A549 (cell line): ENCODE data around the gene IFITM5.
"Not testable (repeated sequence)": the region's sequence is repeated elsewhere in the genome, so short reads cannot be mapped to it uniquely, and the experiment has no call there.

ENCODE experiments used
- CBX2 ChIP-seq: fragments of 200-600 bp; sonication (generic); IDR thresholded peaks from 2 replicates; pipeline ENCODE4 v1.6.1; 2016; ENCODE audit warnings: low read depth, mild to moderate bottlenecking, borderline replicate concordance
- CHD4 ChIP-seq: fragments of 200-600 bp; sonication (generic); IDR thresholded peaks from 2 replicates; pipeline ENCODE4 v1.6.1; 2016; ENCODE audit warnings: antibody characterized with exemption, mild to moderate bottlenecking, borderline replicate concordance
- ESRRA ChIP-seq: fragments of 150-350 bp; IDR thresholded peaks from 2 replicates; pipeline ENCODE4 v1.6.1; 2014; ENCODE audit warnings: mild to moderate bottlenecking, low read length, borderline replicate concordance
- KDM1A ChIP-seq: fragments of 200-600 bp; sonication (generic); IDR thresholded peaks from 2 replicates; pipeline ENCODE4 v1.6.1; 2016; ENCODE audit warnings: low read depth, mild to moderate bottlenecking
- POLR2AphosphoS2 ChIP-seq: conservative IDR thresholded peaks from 2 replicates; pipeline ENCODE4 v1.6.1; 2012; ENCODE audit warnings: low read length, improper control_type of control experiment, inconsistent platforms
- TF ChIP-seq, protein P1 (sequence below): fragments of >200 bp; sonication (Bioruptor Twin); formaldehyde crosslinking; IDR thresholded peaks from 3 replicates; pipeline ENCODE4 v1.5.1; 2016
- TF ChIP-seq, protein P2 (sequence below): fragments of 200-600 bp; sonication (generic); IDR thresholded peaks from 2 replicates; pipeline ENCODE4 v1.6.1; 2016; ENCODE audit warnings: antibody characterized with exemption, mild to moderate bottlenecking, moderate library complexity
- TF ChIP-seq, protein P3 (sequence below): IDR thresholded peaks from 2 replicates; pipeline ENCODE4 v1.6.1; 2012
- TF ChIP-seq, protein P4 (sequence below): IDR thresholded peaks from 2 replicates; pipeline ENCODE4 v1.6.1; 2012

DNA sequence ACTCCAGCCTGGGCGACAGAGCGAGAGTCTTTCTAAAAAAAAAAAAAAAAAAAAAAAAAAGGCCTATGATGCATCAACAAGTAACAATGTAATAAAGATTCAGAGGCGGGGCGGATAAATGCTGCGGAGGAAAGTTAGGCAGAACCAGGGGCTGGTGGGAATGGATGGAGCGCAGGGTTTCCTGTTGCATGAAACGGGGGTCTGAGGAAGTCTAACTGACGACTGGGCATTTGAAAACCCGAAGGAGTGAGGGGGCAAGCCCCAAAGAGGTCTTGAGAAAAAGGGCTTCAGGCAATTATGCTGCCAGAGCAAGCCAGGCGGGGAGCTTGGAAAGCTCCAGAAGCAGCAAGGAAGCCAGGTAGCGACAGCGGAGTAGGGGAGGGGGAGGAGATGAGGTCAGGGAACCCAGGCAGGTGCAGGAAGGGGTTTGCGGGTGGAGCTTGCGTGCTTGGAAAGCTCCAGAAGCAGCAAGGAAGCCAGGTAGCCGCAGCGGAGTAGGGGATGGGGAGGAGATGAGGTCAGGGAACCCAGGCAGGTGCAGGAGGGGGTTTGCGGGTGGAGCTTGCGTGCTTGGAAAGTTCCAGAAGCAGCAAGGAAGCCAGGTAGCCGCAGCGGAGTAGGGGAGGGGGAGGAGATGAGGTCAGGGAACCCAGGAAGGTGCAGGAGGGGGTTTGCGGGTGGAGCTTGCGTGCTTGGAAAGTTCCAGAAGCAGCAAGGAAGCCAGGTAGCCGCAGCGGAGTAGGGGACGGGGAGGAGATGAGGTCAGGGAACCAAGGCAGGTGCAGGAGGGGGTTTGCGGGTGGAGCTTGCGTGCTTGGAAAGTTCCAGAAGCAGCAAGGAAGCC, 12.1 kb downstream of the IFITM5 start:
- not testable (repeated sequence) for TF ChIP-seq ESRRA, CBX2, KDM1A, CHD4, POLR2AphosphoS2
- TF ChIP-seq, protein P1, sequence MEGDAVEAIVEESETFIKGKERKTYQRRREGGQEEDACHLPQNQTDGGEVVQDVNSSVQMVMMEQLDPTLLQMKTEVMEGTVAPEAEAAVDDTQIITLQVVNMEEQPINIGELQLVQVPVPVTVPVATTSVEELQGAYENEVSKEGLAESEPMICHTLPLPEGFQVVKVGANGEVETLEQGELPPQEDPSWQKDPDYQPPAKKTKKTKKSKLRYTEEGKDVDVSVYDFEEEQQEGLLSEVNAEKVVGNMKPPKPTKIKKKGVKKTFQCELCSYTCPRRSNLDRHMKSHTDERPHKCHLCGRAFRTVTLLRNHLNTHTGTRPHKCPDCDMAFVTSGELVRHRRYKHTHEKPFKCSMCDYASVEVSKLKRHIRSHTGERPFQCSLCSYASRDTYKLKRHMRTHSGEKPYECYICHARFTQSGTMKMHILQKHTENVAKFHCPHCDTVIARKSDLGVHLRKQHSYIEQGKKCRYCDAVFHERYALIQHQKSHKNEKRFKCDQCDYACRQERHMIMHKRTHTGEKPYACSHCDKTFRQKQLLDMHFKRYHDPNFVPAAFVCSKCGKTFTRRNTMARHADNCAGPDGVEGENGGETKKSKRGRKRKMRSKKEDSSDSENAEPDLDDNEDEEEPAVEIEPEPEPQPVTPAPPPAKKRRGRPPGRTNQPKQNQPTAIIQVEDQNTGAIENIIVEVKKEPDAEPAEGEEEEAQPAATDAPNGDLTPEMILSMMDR: not testable (repeated sequence)
- TF ChIP-seq, protein P2, sequence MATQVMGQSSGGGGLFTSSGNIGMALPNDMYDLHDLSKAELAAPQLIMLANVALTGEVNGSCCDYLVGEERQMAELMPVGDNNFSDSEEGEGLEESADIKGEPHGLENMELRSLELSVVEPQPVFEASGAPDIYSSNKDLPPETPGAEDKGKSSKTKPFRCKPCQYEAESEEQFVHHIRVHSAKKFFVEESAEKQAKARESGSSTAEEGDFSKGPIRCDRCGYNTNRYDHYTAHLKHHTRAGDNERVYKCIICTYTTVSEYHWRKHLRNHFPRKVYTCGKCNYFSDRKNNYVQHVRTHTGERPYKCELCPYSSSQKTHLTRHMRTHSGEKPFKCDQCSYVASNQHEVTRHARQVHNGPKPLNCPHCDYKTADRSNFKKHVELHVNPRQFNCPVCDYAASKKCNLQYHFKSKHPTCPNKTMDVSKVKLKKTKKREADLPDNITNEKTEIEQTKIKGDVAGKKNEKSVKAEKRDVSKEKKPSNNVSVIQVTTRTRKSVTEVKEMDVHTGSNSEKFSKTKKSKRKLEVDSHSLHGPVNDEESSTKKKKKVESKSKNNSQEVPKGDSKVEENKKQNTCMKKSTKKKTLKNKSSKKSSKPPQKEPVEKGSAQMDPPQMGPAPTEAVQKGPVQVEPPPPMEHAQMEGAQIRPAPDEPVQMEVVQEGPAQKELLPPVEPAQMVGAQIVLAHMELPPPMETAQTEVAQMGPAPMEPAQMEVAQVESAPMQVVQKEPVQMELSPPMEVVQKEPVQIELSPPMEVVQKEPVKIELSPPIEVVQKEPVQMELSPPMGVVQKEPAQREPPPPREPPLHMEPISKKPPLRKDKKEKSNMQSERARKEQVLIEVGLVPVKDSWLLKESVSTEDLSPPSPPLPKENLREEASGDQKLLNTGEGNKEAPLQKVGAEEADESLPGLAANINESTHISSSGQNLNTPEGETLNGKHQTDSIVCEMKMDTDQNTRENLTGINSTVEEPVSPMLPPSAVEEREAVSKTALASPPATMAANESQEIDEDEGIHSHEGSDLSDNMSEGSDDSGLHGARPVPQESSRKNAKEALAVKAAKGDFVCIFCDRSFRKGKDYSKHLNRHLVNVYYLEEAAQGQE: not testable (repeated sequence)
- TF ChIP-seq, protein P3, sequence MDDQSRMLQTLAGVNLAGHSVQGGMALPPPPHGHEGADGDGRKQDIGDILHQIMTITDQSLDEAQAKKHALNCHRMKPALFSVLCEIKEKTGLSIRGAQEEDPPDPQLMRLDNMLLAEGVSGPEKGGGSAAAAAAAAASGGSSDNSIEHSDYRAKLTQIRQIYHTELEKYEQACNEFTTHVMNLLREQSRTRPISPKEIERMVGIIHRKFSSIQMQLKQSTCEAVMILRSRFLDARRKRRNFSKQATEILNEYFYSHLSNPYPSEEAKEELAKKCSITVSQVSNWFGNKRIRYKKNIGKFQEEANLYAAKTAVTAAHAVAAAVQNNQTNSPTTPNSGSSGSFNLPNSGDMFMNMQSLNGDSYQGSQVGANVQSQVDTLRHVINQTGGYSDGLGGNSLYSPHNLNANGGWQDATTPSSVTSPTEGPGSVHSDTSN: not testable (repeated sequence)
- TF ChIP-seq, protein P4, sequence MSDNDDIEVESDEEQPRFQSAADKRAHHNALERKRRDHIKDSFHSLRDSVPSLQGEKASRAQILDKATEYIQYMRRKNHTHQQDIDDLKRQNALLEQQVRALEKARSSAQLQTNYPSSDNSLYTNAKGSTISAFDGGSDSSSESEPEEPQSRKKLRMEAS: not testable (repeated sequence)
